ENCODE results near the gene DPYSL3.

The DPYSL3 gene

DNA sequence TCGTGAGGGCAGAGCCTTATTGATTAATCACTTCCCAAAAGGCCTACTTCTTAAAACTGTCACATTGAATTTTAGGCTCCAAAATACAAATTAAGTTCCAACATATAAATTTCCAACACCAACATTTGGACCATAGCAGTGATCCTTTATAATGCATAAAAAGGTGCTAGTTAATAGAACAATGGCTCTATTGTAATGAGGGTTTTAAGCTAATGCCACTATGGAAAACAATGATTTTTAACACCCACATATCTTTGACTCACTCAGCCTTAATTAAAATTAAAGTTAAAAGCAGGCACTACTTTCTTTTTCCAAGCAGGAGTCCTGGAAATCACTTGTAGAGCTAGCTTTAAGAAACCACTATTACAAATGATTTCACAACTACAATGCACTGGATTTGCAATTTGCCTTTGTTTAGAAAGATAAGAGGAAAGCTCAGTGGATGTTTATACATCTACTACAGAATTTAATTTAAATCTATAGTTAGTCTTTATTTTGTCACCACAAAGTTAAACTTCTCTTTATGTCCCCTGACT, 41.8 kb downstream of the DPYSL3 start:
- H3K4me3 Mint-ChIP-seq, result no peak overlapping the region
- H3K36me3 Mint-ChIP-seq (ENCODE audit: low read depth), result no peaks in the 10 kb centered on the region
- H3K27ac Mint-ChIP-seq, result no peak overlapping the region
- no peaks in the 10 kb centered on the region for H3K4me1 Mint-ChIP-seq (ENCODE audit: low read depth)
- H3K27me3 Mint-ChIP-seq, result peaks cover 11% of the 10 kb centered on the region
- H3K9me3 Mint-ChIP-seq, result peaks cover 4% of the 10 kb centered on the region

DNA sequence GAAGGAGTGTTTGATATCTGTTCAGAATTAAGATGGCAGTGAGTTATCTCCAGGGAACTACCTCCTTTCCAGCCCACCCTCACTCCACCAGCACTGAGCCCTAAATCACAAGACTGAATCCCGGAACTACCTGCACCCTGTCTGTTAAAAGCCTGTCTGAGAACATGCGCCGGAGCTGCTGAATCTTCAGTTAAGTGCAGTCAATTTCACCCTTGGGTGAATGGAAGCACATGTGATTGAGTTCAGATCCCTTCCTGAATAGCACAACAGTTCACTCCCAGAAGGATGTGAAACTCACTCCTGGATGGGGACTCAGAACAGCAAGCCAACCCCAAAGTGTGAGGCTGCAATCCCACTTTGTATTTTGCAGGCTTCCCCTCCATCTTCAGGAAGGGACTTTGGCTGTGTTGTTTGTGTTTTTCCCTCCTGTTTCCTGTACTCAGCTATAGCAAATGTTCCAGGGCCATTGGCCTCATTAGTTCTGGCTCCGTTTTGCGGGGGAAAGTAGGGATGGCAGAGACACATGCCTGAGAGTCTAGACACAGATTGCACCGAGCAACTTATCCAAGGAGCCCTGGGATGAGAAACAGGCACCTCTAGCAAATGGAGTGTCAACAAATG, 43.4 kb downstream of the DPYSL3 start:
- no peaks in the 10 kb centered on the region for H3K36me3 Mint-ChIP-seq (ENCODE audit: low read depth)
- no peak overlapping the region for H3K4me3 Mint-ChIP-seq
- H3K9me3 Mint-ChIP-seq, result peaks cover 4% of the 10 kb centered on the region
- H3K4me1 Mint-ChIP-seq (ENCODE audit: low read depth), result no peaks in the 10 kb centered on the region
- H3K27me3 Mint-ChIP-seq, result peaks cover 11% of the 10 kb centered on the region
- no peak overlapping the region for H3K27ac Mint-ChIP-seq

DNA sequence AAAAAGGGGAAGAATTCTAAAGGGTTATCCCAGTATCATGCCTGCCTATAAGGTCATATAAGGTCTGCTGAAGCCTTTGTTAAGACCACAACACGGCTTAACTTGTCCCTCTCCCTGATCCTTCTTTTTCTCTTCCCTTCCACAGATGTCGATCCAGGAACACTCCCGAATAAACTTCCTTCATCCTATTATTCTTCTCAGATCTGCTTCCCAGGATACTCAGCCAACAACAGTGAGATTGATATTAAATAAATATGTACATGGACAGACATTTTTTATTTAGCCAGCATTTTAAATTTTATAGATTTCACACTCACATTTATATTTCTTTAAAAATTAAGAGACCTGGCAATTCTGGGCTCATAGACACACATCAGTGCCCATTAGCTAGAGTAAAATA, 44.1 kb downstream of the DPYSL3 start:
- H3K9me3 Mint-ChIP-seq, result peaks cover 4% of the 10 kb centered on the region
- H3K4me3 Mint-ChIP-seq, result no peak overlapping the region
- no peak overlapping the region for H3K27ac Mint-ChIP-seq
- peaks cover 8% of the 10 kb centered on the region for H3K27me3 Mint-ChIP-seq
- H3K4me1 Mint-ChIP-seq (ENCODE audit: low read depth), result no peaks in the 10 kb centered on the region
- no peaks in the 10 kb centered on the region for H3K36me3 Mint-ChIP-seq (ENCODE audit: low read depth)

DNA sequence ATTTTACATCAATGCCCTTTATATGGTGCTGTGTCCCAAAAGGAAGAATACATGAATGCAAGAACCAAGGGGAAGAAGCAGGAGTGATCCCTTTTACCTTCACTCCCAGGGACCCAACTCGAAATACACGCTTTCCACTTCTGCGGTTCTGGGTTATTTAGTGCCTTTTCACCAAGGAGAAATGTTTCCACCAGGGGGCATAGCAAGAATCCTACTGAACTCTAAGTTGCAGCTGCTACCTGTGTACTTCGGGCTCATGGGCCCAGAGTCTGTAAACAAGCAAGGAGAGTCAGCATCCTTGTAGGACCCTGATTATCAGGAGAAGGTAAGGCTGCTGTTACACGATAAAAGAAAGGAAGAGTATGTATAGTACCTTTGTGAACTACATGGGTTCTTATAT, 45.7 kb downstream of the DPYSL3 start:
- Mint-ChIP-seq H3K4me3 (no peak overlapping the region), H3K27me3 (peaks cover 8% of the 10 kb centered on the region), H3K9me3 (no peaks in the 10 kb centered on the region), H3K36me3 (ENCODE audit: low read depth) (no peaks in the 10 kb centered on the region), H3K4me1 (ENCODE audit: low read depth) (no peaks in the 10 kb centered on the region), H3K27ac (no peak overlapping the region)

DNA sequence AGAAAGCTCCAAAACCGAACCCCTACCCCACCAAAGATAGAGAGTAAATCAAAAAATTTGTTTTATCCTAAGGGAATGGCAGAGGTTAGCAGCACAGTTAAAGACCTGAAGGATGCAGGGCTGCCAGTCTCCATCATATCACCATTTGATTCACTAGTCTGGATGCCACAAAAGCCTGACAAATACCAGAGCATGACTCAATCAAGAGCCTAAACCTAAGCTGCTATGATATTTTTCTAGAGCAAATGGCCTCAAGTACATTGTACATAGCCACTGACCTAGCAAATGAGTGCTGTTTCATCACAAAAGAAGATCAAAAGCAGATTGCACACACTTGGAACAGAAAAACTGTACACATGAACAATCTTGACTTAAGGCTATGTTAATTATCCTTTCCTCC, 48.0 kb downstream of the DPYSL3 start:
- Mint-ChIP-seq H3K27me3 (peaks cover 27% of the 10 kb centered on the region), H3K36me3 (ENCODE audit: low read depth) (no peaks in the 10 kb centered on the region), H3K9me3 (no peaks in the 10 kb centered on the region), H3K27ac (no peak overlapping the region), H3K4me1 (ENCODE audit: low read depth) (no peaks in the 10 kb centered on the region), H3K4me3 (no peak overlapping the region)

DNA sequence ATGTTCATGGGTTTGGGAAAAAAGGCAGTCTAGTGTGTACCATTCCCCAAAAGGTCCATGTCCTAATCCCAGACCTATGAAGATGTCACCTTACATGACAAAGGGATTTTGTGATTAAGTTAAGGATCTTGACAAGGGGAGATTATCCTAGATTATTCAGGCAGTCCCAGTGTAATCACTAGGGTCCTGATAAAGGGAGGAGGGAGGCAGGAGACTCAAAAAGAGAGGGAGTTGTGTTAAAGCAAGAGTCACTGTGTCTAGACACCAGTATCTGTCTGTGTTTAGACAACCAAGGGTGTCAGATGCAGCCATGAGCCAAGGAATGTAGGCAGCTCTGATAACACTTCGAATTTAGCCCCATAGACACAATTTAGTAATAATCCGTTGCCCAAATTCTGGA, 49.5 kb downstream of the DPYSL3 start:
- Mint-ChIP-seq H3K27ac (no peak overlapping the region), H3K4me3 (no peak overlapping the region), H3K9me3 (no peaks in the 10 kb centered on the region), H3K36me3 (ENCODE audit: low read depth) (no peaks in the 10 kb centered on the region), H3K27me3 (peaks cover 40% of the 10 kb centered on the region), H3K4me1 (ENCODE audit: low read depth) (no peaks in the 10 kb centered on the region)

DNA sequence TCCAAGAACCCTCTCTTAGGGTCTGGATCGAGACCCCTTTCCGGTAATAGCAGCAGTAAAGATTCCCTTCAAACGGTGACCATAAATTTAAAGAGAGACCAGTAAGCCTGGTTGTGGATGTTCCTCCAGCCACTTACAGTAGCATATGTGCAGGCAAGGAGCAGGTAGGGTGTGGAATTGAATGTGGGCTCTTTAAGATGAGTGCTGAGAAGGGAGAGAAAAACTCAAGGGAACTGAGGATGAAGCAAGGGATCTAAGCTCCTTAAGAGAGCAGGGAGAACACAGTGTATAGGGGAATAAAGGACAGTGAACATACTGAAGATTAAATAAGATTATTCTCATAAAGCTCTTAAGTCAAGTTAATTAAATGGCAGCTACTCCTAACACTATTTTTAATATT, 51.3 kb downstream of the DPYSL3 start:
- Mint-ChIP-seq H3K27ac (no peak overlapping the region), H3K36me3 (ENCODE audit: low read depth) (no peaks in the 10 kb centered on the region), H3K9me3 (no peaks in the 10 kb centered on the region), H3K4me3 (no peak overlapping the region), H3K27me3 (peaks cover 58% of the 10 kb centered on the region), H3K4me1 (ENCODE audit: low read depth) (peaks cover 4% of the 10 kb centered on the region)

DNA sequence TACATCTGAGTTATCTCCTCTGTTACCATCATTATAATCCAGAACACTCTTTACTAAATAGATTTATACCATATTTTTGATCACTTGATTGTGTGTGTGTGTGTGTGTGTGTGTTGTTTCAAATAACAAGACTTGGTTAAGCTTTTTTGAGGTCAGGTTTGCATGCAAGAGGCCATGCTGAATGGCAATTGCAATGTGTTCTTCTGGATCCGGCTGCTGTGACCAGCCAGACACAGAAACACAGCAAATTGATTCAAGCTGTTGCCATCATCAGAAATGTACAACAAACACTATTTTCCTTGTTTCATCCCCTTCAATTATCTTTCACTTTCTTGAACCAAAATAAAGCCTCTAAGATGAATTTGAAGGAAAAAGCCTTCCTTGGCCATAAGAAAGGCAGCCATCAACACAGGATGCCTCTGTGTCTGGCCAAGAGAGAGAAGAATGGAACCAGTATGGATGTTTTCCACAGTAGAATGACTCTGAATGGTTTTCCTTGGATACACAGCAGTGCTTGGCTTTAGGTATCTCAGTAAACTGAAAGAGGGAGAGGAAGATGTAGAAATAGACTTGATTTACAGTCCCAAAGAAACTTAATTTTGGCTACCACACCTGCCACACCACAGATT, 53.9 kb downstream of the DPYSL3 start:
- Mint-ChIP-seq H3K4me3 (no peak overlapping the region), H3K27ac (no peak overlapping the region), H3K36me3 (ENCODE audit: low read depth) (no peaks in the 10 kb centered on the region), H3K27me3 (peaks cover 74% of the 10 kb centered on the region), H3K9me3 (no peaks in the 10 kb centered on the region), H3K4me1 (ENCODE audit: low read depth) (peaks cover 10% of the 10 kb centered on the region)

DNA sequence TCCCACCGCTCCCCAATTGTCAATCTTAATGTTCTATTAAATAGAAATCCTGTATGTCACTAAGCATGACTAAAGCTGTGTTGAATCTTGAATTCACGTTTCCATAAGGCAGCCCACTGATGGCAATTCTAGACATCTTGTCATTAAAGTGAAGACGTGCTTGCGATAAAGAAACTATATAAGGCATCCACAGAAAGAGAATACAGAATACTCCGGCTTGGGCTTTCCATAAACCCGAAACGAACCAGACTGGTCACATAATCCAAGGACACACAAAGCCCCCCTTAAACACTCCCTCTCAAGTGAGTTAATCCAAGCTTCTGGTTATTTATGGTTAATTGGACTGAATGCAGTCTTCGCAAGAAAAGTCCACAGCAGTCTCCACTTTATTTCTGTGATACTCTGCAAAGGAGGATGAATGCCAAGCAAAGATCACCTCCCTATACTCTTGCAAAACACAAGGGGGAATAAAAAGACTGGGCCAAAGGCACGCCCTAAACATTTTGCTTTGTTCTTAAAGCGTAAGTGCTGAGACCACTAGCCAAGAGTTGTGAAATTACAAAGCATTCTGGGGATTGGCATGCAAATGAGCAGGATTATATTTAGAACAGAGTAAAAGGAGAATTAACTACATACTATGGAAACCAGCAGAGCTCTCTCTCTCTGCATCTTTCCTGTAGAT, 54.7 kb downstream of the DPYSL3 start:
- Mint-ChIP-seq H3K27ac (no peak overlapping the region), H3K4me1 (ENCODE audit: low read depth) (peaks cover 10% of the 10 kb centered on the region), H3K27me3 (peaks cover 78% of the 10 kb centered on the region), H3K9me3 (no peaks in the 10 kb centered on the region), H3K36me3 (ENCODE audit: low read depth) (no peaks in the 10 kb centered on the region), H3K4me3 (peak overlapping the region; percentile 89)

DNA sequence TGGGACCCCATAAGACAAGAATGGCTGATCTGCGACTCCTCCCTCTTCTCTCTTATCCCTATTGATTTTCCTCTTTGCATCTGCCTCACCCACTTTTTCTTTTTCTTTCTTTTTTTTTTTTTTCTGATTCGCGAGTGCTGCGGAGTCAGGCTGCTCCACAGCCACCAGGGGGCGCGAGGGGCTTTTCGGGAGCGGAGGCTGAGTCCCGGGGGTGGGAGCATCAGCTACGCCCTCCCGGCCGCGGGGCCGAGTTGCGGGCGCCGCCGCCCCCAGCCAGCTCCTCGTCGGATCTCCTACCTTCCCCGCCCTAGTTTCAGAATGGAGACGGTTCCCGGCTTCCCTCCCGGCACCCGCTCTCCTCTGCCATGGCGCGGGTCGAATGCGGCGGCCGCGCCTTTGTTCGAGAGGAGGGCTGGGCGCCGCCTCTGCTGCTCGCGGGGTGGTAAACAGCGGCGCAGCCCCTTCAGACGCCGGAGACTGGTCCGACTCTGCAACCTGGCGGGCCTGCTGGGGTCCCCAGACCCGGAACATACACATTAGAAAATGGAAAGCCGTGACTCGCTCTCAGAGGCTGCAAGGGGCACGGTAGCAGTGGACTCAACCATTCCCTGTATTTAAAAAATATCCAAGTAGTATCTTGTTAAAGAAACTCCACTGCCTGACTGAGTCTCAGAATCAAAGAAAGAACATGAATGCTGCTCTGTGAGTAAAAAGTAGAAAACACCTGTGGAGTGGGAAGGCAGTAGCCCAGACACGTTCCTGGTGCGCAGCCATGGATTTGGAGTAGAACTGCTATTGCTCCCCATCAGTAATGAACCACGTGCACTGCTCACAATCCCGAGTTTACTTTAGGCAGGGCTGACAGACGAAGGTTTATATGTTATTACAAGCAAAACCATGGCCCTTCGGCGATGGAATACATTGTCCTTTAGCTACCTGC, 55.7 kb downstream of the DPYSL3 start:
- no peaks in the 10 kb centered on the region for H3K36me3 Mint-ChIP-seq (ENCODE audit: low read depth)
- H3K4me3 Mint-ChIP-seq, result peak overlapping the region; percentile 89
- H3K27me3 Mint-ChIP-seq, result peaks cover 86% of the 10 kb centered on the region
- peaks cover 10% of the 10 kb centered on the region for H3K4me1 Mint-ChIP-seq (ENCODE audit: low read depth)
- H3K27ac Mint-ChIP-seq, result peak overlapping the region; percentile 47
- H3K9me3 Mint-ChIP-seq, result no peaks in the 10 kb centered on the region

DNA sequence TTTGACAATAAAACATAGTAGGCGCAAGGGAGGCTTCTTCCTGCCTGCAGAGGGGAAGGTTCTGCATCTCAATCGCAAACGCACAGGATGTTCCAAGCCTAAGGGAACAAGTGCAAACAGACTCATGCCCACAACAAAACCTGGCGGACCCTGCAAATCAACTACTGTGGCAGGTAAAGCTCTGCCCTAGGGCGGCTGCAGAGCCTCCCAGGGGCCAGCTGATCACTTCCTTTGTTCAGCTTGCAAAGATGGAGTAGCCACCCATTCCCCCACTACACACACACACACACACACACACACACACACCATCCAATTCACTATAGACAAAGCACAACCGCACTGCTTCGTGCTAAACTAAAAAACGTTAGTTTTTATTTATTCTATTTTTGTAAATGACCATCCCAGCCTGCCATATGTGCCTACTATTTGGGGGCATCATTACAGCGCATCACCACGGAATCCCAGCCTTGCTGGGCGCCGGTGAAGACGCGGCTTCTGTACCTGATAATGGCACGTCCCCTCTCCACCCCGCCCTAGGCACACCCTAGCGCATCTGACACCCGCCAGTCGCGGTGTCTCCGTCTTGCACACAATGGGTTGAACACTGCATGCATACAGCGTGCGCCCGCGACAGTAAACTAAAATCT, 57.6 kb downstream of the DPYSL3 start:
- Mint-ChIP-seq H3K27me3 (peaks cover 76% of the 10 kb centered on the region), H3K4me3 (peak overlapping the region; percentile 73), H3K27ac (no peak overlapping the region), H3K4me1 (ENCODE audit: low read depth) (peaks cover 10% of the 10 kb centered on the region), H3K36me3 (ENCODE audit: low read depth) (no peaks in the 10 kb centered on the region), H3K9me3 (no peaks in the 10 kb centered on the region)

DNA sequence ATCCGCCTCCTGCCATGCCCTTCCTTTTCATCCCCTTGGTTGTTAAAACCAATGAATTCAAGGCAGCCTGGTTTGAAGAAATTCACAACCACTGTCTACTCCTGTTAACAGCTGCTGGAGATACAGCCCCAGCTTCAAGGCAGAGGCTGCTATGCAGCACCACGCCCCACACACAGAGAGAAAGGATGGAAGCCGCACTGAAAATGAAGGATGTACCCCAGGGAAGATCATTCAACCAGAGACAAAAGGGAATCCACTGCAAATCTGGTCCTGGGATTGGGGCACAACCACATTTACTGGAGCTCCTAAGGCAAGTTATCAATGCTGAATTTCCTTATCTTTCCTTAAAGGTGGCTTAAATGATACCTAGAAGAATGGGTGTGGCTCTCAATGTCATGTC, 58.7 kb downstream of the DPYSL3 start:
- Mint-ChIP-seq H3K9me3 (no peaks in the 10 kb centered on the region), H3K4me1 (ENCODE audit: low read depth) (peaks cover 10% of the 10 kb centered on the region), H3K4me3 (no peak overlapping the region), H3K27me3 (peaks cover 71% of the 10 kb centered on the region), H3K27ac (no peak overlapping the region), H3K36me3 (ENCODE audit: low read depth) (no peaks in the 10 kb centered on the region)

DNA sequence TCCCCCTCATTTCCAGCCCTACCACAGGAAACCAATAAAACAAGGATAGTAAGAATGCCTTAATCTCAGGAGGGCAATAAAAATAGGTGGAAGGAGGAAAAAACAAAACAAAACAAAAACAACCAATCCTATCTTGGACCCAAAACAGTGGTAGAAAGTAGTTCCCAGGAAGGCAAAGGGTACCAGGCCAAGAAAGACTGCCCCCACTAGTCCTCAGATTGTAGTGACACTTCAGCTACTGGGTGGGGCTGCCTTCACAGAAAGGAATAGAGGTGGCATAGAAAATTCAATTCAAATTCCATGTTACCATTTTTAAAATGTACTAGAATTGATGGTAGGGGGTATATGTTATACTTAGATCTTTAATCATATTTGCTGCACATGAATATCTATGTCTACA, 59.3 kb downstream of the DPYSL3 start:
- no peak overlapping the region for H3K27ac Mint-ChIP-seq
- peaks cover 65% of the 10 kb centered on the region for H3K27me3 Mint-ChIP-seq
- H3K9me3 Mint-ChIP-seq, result no peaks in the 10 kb centered on the region
- peaks cover 10% of the 10 kb centered on the region for H3K4me1 Mint-ChIP-seq (ENCODE audit: low read depth)
- H3K36me3 Mint-ChIP-seq (ENCODE audit: low read depth), result no peaks in the 10 kb centered on the region
- no peak overlapping the region for H3K4me3 Mint-ChIP-seq

DNA sequence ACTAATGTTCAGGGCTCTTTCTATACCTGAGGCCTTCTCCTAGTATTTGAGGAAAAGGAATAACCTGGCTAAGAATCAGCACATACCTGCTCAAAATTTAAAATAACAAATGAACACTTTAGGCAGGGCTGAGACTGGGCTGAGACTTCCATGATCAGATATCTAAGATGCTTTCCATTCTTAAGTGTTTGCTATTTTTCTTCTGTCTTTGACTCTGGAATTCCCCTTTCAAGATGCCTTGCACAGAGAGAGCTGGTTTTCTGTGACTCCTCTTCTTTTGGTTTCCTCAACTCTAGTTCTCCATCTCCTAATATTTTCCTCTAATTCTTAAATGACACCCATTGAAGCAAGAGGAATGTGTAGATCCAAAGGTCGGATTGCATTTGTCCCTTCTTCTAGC, 61.1 kb downstream of the DPYSL3 start:
- no peak overlapping the region for H3K4me3 Mint-ChIP-seq
- H3K27me3 Mint-ChIP-seq, result peaks cover 50% of the 10 kb centered on the region
- H3K27ac Mint-ChIP-seq, result no peak overlapping the region

More for the DNA sequence above, 61.1 kb downstream of the DPYSL3 start:
- Mint-ChIP-seq H3K9me3 (no peaks in the 10 kb centered on the region), H3K4me1 (ENCODE audit: low read depth) (peaks cover 8% of the 10 kb centered on the region), H3K36me3 (ENCODE audit: low read depth) (no peaks in the 10 kb centered on the region)
